ENCODE data around the gene DHDDS.

Gene DHDDS

GRCh38 chr1:26459573-26460031, 27.5 kb downstream of the DHDDS start:
- TF ChIP-seq CTCF (IDR thresholded peaks at IDR 0.05; ENCODE audit: low read depth, low read length) = no peak
- H3K4me3 ChIP-seq (ENCODE audit: low read depth, low read length) = no peak overlapping the region
- no peak for DNase-seq (ENCODE audit: low read depth, low spot score)
- in situ Hi-C loops (cut with HindIII; ENCODE audit: low sequenced_read_pairs) = no loop called here

GRCh38 chr1:26468911-26469310, 36.8 kb downstream of the DHDDS start:
- H3K4me3 ChIP-seq (ENCODE audit: low read depth, low read length) = no peak overlapping the region
- in situ Hi-C loops (cut with HindIII; ENCODE audit: low sequenced_read_pairs) = no loop called here
- DNase-seq (ENCODE audit: low read depth, low spot score) = no peak
- TF ChIP-seq CTCF (IDR thresholded peaks at IDR 0.05; ENCODE audit: low read depth, low read length) = no peak

- in situ Hi-C loops (cut with HindIII; ENCODE audit: low sequenced_read_pairs) = no loop called here
- DNase-seq (ENCODE audit: low read depth, low spot score) = no peak
- H3K4me3 ChIP-seq (ENCODE audit: low read depth, low read length) = no peak overlapping the region
- no peak for TF ChIP-seq CTCF (IDR thresholded peaks at IDR 0.05; ENCODE audit: low read depth, low read length)
These were observed 37.4 kb downstream of the DHDDS start for GRCh38 chr1:26469558-26469957.

- peak overlapping the region; percentile 54 for H3K4me3 ChIP-seq (ENCODE audit: low read depth, low read length)
- in situ Hi-C loops (cut with HindIII; ENCODE audit: low sequenced_read_pairs) = no loop called here
- TF ChIP-seq CTCF (IDR thresholded peaks at IDR 0.05; ENCODE audit: low read depth, low read length) = no peak
- DNase-seq (ENCODE audit: low read depth, low spot score) = no peak
These were observed 38.9 kb downstream of the DHDDS start for GRCh38 chr1:26470878-26471497.

GRCh38 chr1:26471498-26472319, 39.6 kb downstream of the DHDDS start:
- in situ Hi-C loops (cut with HindIII; ENCODE audit: low sequenced_read_pairs) = no loop called here
- peak; percentile 80 for DNase-seq (ENCODE audit: low read depth, low spot score)
- peak overlapping the region; percentile 54 for H3K4me3 ChIP-seq (ENCODE audit: low read depth, low read length)

More at GRCh38 chr1:26471498-26472319, 39.6 kb downstream of the DHDDS start:
- TF ChIP-seq CTCF (IDR thresholded peaks at IDR 0.05; ENCODE audit: low read depth, low read length) = no peak

Data from astrocyte of the spinal cord (primary cell).